ENCODE results near the gene GEMIN4. TPM values are rescaled to one million over a fixed set of nuclear protein-coding genes. Genes with fewer than 3 reads are reported as not detected.
"Not testable (repeated sequence)": the region's sequence is repeated elsewhere in the genome, so short reads cannot be mapped to it uniquely, and the experiment has no call there.

Gene GEMIN4
- total RNA-seq, 1 donor from 2014 or later, result 12.6 TPM

DNA sequence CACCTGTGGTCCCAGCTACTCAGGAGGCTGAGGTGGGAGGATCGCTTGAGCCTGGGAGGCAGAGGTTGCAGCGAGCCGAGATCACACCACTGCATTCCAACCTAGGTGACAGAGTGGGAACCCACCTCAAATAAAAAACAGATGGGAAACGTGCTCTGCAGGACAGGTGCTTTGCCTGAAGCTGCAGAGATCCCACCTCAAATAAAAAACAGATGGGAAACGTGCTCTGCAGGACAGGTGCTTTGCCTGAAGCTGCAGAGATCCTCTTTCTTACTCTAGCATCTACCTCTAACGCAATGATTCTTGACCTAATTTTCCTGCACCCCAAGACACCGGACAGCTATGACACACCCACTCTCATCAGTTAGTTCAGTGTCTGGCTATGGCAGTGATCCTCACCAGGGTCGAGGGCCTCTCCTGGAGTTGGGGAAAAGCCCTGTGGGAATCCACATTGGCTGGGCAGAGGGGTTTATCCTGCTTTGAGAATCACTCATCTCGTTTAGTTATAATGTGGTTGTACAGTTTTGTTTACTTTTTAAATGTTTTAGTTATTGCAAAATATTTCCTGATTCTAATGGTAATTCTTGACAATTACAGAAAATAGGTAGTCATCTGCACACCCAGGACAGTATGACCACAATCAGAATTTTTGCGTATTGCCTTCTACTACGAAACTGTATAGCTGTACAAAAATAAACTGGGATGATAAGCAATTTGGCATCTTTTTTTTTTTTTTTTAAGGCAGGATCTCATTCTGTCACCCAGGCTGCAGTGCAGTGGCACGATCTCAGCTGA is 48.8 kb downstream of the GEMIN4 start:
- Mint-ChIP-seq H3K36me3 (ENCODE audit: low read depth) (peaks cover 7% of the 10 kb centered on the region), H3K4me3 (ENCODE audit: unreplicated experiment) (no peak overlapping the region), H3K27me3 (ENCODE audit: low read depth) (no peaks in the 10 kb centered on the region), H3K9me3 (ENCODE audit: low read depth) (no peaks in the 10 kb centered on the region), H3K4me1 (ENCODE audit: low read depth) (peaks cover 7% of the 10 kb centered on the region), H3K27ac (ENCODE audit: unreplicated experiment) (no peak overlapping the region)
- no peak for DNase-seq (ENCODE audit: low spot score)
- no peak for TF ChIP-seq CTCF (IDR thresholded peaks at IDR 0.05)

GRCh38 chr17:700504-701094 is 51.5 kb downstream of the GEMIN4 start:
- DNase-seq (ENCODE audit: low spot score), result no peak
- H3K4me1 Mint-ChIP-seq (ENCODE audit: low read depth), result peaks cover 17% of the 10 kb centered on the region
- H3K4me3 Mint-ChIP-seq (ENCODE audit: unreplicated experiment), result no peak overlapping the region
- peak; percentile 96 for TF ChIP-seq CTCF (IDR thresholded peaks at IDR 0.05)
- peak overlapping the region; percentile 78 for H3K27ac Mint-ChIP-seq (ENCODE audit: unreplicated experiment)
- H3K27me3 Mint-ChIP-seq (ENCODE audit: low read depth), result no peaks in the 10 kb centered on the region
- H3K36me3 Mint-ChIP-seq (ENCODE audit: low read depth), result peaks cover 16% of the 10 kb centered on the region
- H3K9me3 Mint-ChIP-seq (ENCODE audit: low read depth), result no peaks in the 10 kb centered on the region

GRCh38 chr17:699345-699744 is 52.7 kb downstream of the GEMIN4 start:
- no peaks in the 10 kb centered on the region for H3K9me3 Mint-ChIP-seq (ENCODE audit: low read depth)
- H3K4me1 Mint-ChIP-seq (ENCODE audit: low read depth), result peaks cover 27% of the 10 kb centered on the region
- H3K27me3 Mint-ChIP-seq (ENCODE audit: low read depth), result no peaks in the 10 kb centered on the region
- no peak for TF ChIP-seq CTCF (IDR thresholded peaks at IDR 0.05)
- no peak overlapping the region for H3K27ac Mint-ChIP-seq (ENCODE audit: unreplicated experiment)
- DNase-seq (ENCODE audit: low spot score), result no peak
- H3K36me3 Mint-ChIP-seq (ENCODE audit: low read depth), result peaks cover 16% of the 10 kb centered on the region
- H3K4me3 Mint-ChIP-seq (ENCODE audit: unreplicated experiment), result no peak overlapping the region

- not testable (repeated sequence) for H3K27ac Mint-ChIP-seq (ENCODE audit: unreplicated experiment); DNase-seq (ENCODE audit: low spot score); H3K27me3 Mint-ChIP-seq (ENCODE audit: low read depth); H3K9me3 Mint-ChIP-seq (ENCODE audit: low read depth); H3K4me3 Mint-ChIP-seq (ENCODE audit: unreplicated experiment)
- Mint-ChIP-seq H3K4me1 (ENCODE audit: low read depth) (peaks cover 40% of the 10 kb centered on the region), H3K36me3 (ENCODE audit: low read depth) (peaks cover 16% of the 10 kb centered on the region)
Measured at GRCh38 chr17:698096-698495, 54.0 kb downstream of the GEMIN4 start.

DNA sequence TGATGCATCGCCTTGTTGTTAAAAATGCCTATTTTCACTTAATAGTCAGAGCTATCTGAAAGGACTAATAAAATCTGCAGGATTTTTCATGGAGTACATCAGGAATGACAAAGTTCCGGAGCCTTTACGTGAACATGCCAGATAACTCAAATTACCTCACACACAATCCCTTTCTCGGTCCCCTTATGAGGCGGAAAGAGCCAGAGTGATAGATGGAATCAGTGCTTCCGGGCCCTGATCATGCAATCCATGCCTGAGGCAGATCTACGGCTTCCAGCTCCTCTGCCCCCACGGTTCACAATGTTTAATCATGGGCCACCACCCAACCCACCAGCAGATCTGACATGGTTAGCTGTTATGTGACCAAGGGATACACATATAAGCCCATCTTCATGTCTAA is 54.4 kb downstream of the GEMIN4 start:
- no peaks in the 10 kb centered on the region for H3K27me3 Mint-ChIP-seq (ENCODE audit: low read depth)
- no peak overlapping the region for H3K4me3 Mint-ChIP-seq (ENCODE audit: unreplicated experiment)
- DNase-seq (ENCODE audit: low spot score), result no peak
- no peak for TF ChIP-seq CTCF (IDR thresholded peaks at IDR 0.05)
- peaks cover 16% of the 10 kb centered on the region for H3K36me3 Mint-ChIP-seq (ENCODE audit: low read depth)
- no peak overlapping the region for H3K27ac Mint-ChIP-seq (ENCODE audit: unreplicated experiment)
- peaks cover 43% of the 10 kb centered on the region for H3K4me1 Mint-ChIP-seq (ENCODE audit: low read depth)
- H3K9me3 Mint-ChIP-seq (ENCODE audit: low read depth), result no peaks in the 10 kb centered on the region
